Hepatocyte (in vitro differentiated cells): ENCODE data around the gene LRRC46. TPM values are rescaled to one million over a fixed set of nuclear protein-coding genes. Genes with fewer than 3 reads are reported as not detected.

Source experiments
- DNase-seq: peaks from one replicate; pipeline ENCODE4 v3.0.0-alpha.2; 2016; ENCODE audit warnings: low spot score
- H2AFZ ChIP-seq: fragments of 200-600 bp; sonication (generic); 2 replicates; pipeline ENCODE4 v1.6.0; 2016; ENCODE audit warnings: antibody characterized with exemption, mild to moderate bottlenecking
- H3K27ac ChIP-seq: fragments of 200-600 bp; sonication (generic); 2 replicates; pipeline ENCODE4 v1.5.1; 2016; ENCODE audit warnings: mild to moderate bottlenecking
- H3K27me3 ChIP-seq: fragments of 200-600 bp; sonication (generic); 2 replicates; pipeline ENCODE4 v1.6.1; 2016
- H3K36me3 ChIP-seq: fragments of 200-600 bp; sonication (generic); replicated peaks from 2 replicates; pipeline ENCODE4 v1.5.1; 2016; ENCODE audit warnings: low read depth; ENCODE audit not compliant: insufficient read depth
- H3K4me1 ChIP-seq: fragments of 200-600 bp; sonication (generic); 2 replicates; pipeline ENCODE4 v1.5.1; 2016; ENCODE audit warnings: mild to moderate bottlenecking, moderate library complexity; ENCODE audit not compliant: insufficient read depth
- H3K4me2 ChIP-seq: fragments of 200-600 bp; sonication (generic); 2 replicates; pipeline ENCODE4 v1.6.0; 2016
- H3K4me3 ChIP-seq: fragments of 200-600 bp; sonication (generic); 2 replicates; pipeline ENCODE4 v1.5.1; 2016; ENCODE audit warnings: mild to moderate bottlenecking
- H3K79me2 ChIP-seq: fragments of 200-600 bp; sonication (generic); 2 replicates; pipeline ENCODE4 v1.6.0; 2017; ENCODE audit warnings: mild to moderate bottlenecking
- H3K9me2 ChIP-seq: fragments of 200-600 bp; sonication (generic); replicated peaks from 2 replicates; pipeline ENCODE4 v1.6.0; 2017; ENCODE audit warnings: mild to moderate bottlenecking; ENCODE audit not compliant: insufficient read depth
- H3K9me3 ChIP-seq: fragments of 200-600 bp; sonication (generic); 2 replicates; pipeline ENCODE4 v1.5.1; 2016; ENCODE audit warnings: low read depth, mild to moderate bottlenecking
- H4K20me1 ChIP-seq: fragments of 200-600 bp; sonication (generic); 2 replicates; pipeline ENCODE4 v1.6.0; 2016; ENCODE audit warnings: mild to moderate bottlenecking; ENCODE audit not compliant: insufficient read depth, poor library complexity, severe bottlenecking
- CTCF ChIP-seq: fragments of 200-600 bp; sonication (generic); IDR thresholded peaks from 2 replicates; pipeline ENCODE4 v1.5.1; 2016; ENCODE audit warnings: antibody characterized with exemption, mild to moderate bottlenecking; ENCODE audit not compliant: poor library complexity
- EZH2 ChIP-seq: fragments of 200-600 bp; sonication (generic); IDR thresholded peaks from 2 replicates; pipeline ENCODE4 v1.6.1; 2016; ENCODE audit warnings: antibody characterized with exemption, mild to moderate bottlenecking, borderline replicate concordance
- EZH2phosphoT487 ChIP-seq: fragments of 200-600 bp; sonication (generic); IDR thresholded peaks from one replicate; pipeline ENCODE4 v1.6.1; 2018; ENCODE audit warnings: antibody characterized with exemption, mild to moderate bottlenecking, low read depth, moderate library complexity; ENCODE audit not compliant: unreplicated experiment, severe bottlenecking
- WGBS: methylation state at CpG from one replicate; pipeline ENCODE4 v1.1.6; 2016; ENCODE audit warnings: low lambda C conversion rate; ENCODE audit errors: missing lambda C conversion rate; 5-methylcytosine and 5-hydroxymethylcytosine counted together
- polyA plus RNA-seq: library from polyadenylated mRNA; unstranded; fragments of >200 nt; fragmentation: Nextera tagmentation; extraction: Ambion mirVana; gene quantifications from 2 replicates; pipeline ENCODE4 v1.2.1, GENCODE V29; 2016
- total RNA-seq: library from RNA; depleted of rRNA; stranded (reverse); fragments of >200 nt; gene quantifications from 2 replicates; pipeline ENCODE4 v1.2.3, GENCODE V29; 2014

The LRRC46 gene
- total and polyA plus RNA-seq, 2 experiments from 2014 or later = 0.83 TPM; not detected in 1

- DNase-seq = no peak
- Histone ChIP-seq H3K79me2 (no peaks in the 10 kb centered on the region), H3K9me2 (no peaks in the 10 kb centered on the region), H3K4me1 (peaks cover 13% of the 10 kb centered on the region), H3K4me2 (no peak overlapping the region), H3K27ac (no peak overlapping the region), H3K9me3 (no peaks in the 10 kb centered on the region), H3K4me3 (no peak overlapping the region), H2AFZ (no peak overlapping the region), H3K27me3 (peaks cover 53% of the 10 kb centered on the region), H3K36me3 (no peaks in the 10 kb centered on the region), H4K20me1 (no peaks in the 10 kb centered on the region)
- WGBS = 42% methylated on average over 2 of the region's 2 CpGs
- TF ChIP-seq EZH2phosphoT487 = no peak
- TF ChIP-seq CTCF = no peak
- TF ChIP-seq EZH2 = no peak
Measured at GRCh38 chr17:47869114-47869513, 37.6 kb downstream of the LRRC46 start.

- Histone ChIP-seq H3K27me3 (peaks cover 53% of the 10 kb centered on the region), H3K27ac (no peak overlapping the region), H2AFZ (no peak overlapping the region), H3K4me2 (no peak overlapping the region), H3K79me2 (no peaks in the 10 kb centered on the region), H3K4me3 (no peak overlapping the region), H3K9me2 (no peaks in the 10 kb centered on the region), H3K9me3 (no peaks in the 10 kb centered on the region), H4K20me1 (no peaks in the 10 kb centered on the region), H3K4me1 (peaks cover 16% of the 10 kb centered on the region), H3K36me3 (no peaks in the 10 kb centered on the region)
- 27% methylated on average over 1 of the region's 1 CpG for WGBS
- no peak for TF ChIP-seq EZH2phosphoT487
- no peak for TF ChIP-seq CTCF
- TF ChIP-seq EZH2 = no peak
- DNase-seq = no peak
Measured at GRCh38 chr17:47870056-47870455, 38.6 kb downstream of the LRRC46 start.

- Histone ChIP-seq H3K9me2 (no peaks in the 10 kb centered on the region), H3K4me3 (no peak overlapping the region), H3K27me3 (peaks cover 53% of the 10 kb centered on the region)
Measured at GRCh38 chr17:47871048-47871447, 39.6 kb downstream of the LRRC46 start.

More at GRCh38 chr17:47871048-47871447, 39.6 kb downstream of the LRRC46 start:
- Histone ChIP-seq H3K79me2 (no peaks in the 10 kb centered on the region), H4K20me1 (no peaks in the 10 kb centered on the region), H2AFZ (no peak overlapping the region), H3K36me3 (no peaks in the 10 kb centered on the region), H3K9me3 (no peaks in the 10 kb centered on the region), H3K4me2 (no peak overlapping the region), H3K27ac (no peak overlapping the region), H3K4me1 (peaks cover 19% of the 10 kb centered on the region)
- no peak for DNase-seq
- TF ChIP-seq EZH2phosphoT487 = no peak
- TF ChIP-seq EZH2 = no peak
- no peak for TF ChIP-seq CTCF
